ENCODE results near the gene DDI2.
"Not testable (repeated sequence)": the region's sequence is repeated elsewhere in the genome, so short reads cannot be mapped to it uniquely, and the experiment has no call there.

The DDI2 gene

DNA sequence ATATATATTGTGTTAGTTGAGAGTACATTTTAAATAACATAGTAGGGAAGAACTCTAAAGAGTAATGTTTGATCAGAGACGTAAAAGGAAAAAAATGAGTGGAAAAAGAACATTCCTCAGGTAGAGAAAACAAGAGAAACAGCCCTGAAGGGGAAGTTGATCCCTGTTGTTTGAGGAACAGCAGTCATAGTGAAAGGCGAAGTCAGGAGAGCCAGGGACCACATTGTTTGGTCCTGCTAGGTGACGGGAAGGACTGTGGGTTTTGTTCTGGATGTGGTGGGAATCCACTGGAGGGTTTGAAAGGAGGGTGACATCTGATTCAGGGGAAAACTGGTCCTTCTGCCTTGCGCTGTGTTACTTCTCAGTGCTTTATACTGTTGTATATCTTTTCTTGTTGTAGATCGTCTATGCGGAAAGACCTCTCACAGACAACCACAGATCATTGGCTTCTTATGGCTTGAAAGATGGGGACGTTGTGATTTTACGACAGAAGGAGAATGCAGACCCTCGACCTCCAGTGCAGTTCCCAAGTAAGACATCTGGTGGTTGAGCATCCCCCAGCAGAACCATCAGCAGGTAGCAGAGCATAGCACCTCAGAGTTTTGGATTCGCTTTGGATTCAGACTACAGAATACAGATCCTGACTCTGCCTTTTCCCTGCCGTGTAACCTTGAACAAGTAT, 9.2 kb downstream of the DDI2 start:
- Histone ChIP-seq H3K9me3 (ENCODE audit: control insufficient read depth, low read depth, low read length) (no peaks in the 10 kb centered on the region), H3K4me1 (ENCODE audit: control insufficient read depth, low read depth, low read length) (no peaks in the 10 kb centered on the region), H3K27me3 (ENCODE audit: control insufficient read depth, insufficient read depth, low read length) (no peaks in the 10 kb centered on the region), H3K4me3 (ENCODE audit: low read length) (no peak overlapping the region), H3K27ac (ENCODE audit: low read length) (no peak overlapping the region), H3K36me3 (ENCODE audit: control insufficient read depth, low read depth, low read length) (peaks cover 45% of the 10 kb centered on the region), H3K9ac (ENCODE audit: low read length) (no peak overlapping the region)

DNA sequence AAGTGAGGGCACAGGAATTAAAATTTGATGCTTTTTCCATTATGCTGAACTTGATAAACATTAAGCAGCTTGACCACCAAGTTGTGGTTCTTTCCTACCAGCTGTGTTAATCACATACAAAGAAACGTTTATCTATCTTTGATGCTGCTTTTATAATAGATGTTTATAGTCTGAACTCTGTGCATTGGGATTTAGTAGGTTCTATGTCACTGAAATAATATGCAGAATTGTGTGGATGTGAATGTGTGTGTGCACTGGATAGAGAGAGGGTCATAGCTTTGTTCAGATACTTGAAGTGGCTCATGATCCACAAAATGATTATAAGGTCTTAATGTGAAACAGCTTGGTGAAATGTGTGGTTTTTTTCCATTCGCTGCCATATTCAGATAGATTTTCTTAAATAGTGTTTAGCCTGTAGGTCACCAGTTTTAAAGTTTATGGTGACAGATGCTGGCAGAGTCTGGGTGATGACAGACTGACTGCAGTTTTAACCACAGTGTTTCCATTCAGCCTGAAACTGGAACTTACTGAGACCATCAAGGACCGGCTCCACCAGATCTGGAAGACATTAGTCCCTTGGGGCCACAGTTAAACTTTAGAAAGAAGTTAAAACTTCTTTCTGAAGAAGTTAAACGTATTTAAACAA, 10.2 kb downstream of the DDI2 start:
- Histone ChIP-seq H3K4me3 (ENCODE audit: low read length) (no peak overlapping the region), H3K36me3 (ENCODE audit: control insufficient read depth, low read depth, low read length) (peaks cover 55% of the 10 kb centered on the region), H3K4me1 (ENCODE audit: control insufficient read depth, low read depth, low read length) (no peaks in the 10 kb centered on the region), H3K27me3 (ENCODE audit: control insufficient read depth, insufficient read depth, low read length) (no peaks in the 10 kb centered on the region), H3K27ac (ENCODE audit: low read length) (no peak overlapping the region), H3K9ac (ENCODE audit: low read length) (no peak overlapping the region), H3K9me3 (ENCODE audit: control insufficient read depth, low read depth, low read length) (no peaks in the 10 kb centered on the region)

DNA sequence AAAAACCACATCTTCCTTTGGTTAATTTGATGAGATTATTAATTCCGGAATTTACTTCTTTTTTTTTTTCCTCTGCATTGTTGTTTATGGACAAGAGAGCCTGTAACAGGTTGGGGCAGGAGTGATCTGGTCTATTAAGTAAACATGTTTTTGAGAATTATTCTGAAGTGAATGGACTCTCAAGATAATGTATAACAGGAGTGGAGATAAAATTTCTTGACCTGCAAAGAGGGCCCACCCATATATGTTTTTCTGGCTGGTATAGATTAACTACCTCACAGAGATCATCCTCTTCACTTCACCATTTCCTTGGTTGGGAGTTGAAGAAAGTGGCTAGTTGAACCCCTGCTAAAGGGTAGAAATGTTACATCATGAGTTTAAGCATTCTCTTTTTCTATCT, 10.7 kb downstream of the DDI2 start:
- no peak overlapping the region for H3K27ac ChIP-seq (ENCODE audit: low read length)
- H3K9ac ChIP-seq (ENCODE audit: low read length), result no peak overlapping the region
- H3K4me3 ChIP-seq (ENCODE audit: low read length), result no peak overlapping the region
- no peaks in the 10 kb centered on the region for H3K27me3 ChIP-seq (ENCODE audit: control insufficient read depth, insufficient read depth, low read length)
- H3K9me3 ChIP-seq (ENCODE audit: control insufficient read depth, low read depth, low read length), result no peaks in the 10 kb centered on the region
- H3K36me3 ChIP-seq (ENCODE audit: control insufficient read depth, low read depth, low read length), result peaks cover 57% of the 10 kb centered on the region
- no peaks in the 10 kb centered on the region for H3K4me1 ChIP-seq (ENCODE audit: control insufficient read depth, low read depth, low read length)

DNA sequence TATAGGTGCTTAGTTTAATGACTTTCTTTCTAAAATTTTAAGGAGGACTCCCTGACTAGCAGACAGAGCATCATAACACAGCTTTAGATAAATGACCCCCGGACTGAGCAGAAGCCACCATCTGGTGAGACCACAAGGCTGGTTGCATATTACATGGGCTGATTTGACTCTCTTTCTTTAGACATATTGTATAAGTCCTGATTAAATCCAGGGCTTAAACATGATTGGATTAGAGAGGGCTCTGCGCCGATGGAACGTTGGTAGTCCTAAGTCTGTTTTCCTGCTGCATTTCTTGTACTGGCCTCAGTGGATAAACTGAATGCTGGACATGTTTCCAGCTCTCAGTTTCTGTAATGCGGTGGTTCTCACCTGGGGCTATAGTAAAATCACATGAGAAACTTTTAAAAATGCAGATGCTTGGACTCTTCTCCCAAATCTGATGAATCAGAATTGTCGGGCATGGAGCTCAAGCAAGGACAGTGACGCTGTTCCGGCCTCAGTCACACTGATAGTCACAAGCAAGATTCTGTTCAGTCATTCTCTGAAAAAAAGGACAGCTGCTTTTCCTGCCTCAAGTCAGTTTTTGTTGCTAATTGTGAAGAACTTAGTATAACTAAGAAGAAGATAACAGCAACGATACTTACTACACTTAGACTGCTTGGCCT, 16.6 kb downstream of the DDI2 start:
- H3K36me3 ChIP-seq (ENCODE audit: control insufficient read depth, low read depth, low read length), result peaks cover 79% of the 10 kb centered on the region
- H3K27ac ChIP-seq (ENCODE audit: low read length), result no peak overlapping the region
- no peaks in the 10 kb centered on the region for H3K4me1 ChIP-seq (ENCODE audit: control insufficient read depth, low read depth, low read length)
- no peaks in the 10 kb centered on the region for H3K9me3 ChIP-seq (ENCODE audit: control insufficient read depth, low read depth, low read length)
- H3K9ac ChIP-seq (ENCODE audit: low read length), result no peak overlapping the region
- no peaks in the 10 kb centered on the region for H3K27me3 ChIP-seq (ENCODE audit: control insufficient read depth, insufficient read depth, low read length)
- no peak overlapping the region for H3K4me3 ChIP-seq (ENCODE audit: low read length)

DNA sequence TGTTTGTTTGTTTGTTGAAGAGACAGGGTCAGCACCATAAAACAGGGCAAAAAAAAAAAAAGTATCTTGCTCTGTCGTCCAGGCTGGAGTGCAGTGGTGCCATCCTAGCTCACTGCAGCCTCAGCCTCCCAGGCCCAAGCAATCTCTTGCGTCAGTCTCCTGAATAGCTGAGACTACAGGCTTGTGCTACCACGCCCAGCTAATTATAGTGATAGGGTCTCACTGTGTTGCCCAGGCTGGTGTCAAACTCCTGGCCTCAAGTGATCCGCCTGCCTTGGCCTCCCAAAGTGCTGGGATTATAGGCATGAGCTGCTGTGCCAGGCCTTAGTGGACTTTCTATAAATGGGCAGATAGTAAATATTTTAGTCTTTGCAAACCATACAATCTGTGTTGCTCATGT, 19.2 kb downstream of the DDI2 start:
- Histone ChIP-seq H3K9ac (ENCODE audit: low read length) (no peak overlapping the region), H3K4me3 (ENCODE audit: low read length) (no peak overlapping the region), H3K27ac (ENCODE audit: low read length) (no peak overlapping the region), H3K4me1 (ENCODE audit: control insufficient read depth, low read depth, low read length) (no peaks in the 10 kb centered on the region), H3K9me3 (ENCODE audit: control insufficient read depth, low read depth, low read length) (no peaks in the 10 kb centered on the region), H3K36me3 (ENCODE audit: control insufficient read depth, low read depth, low read length) (peaks cover 85% of the 10 kb centered on the region), H3K27me3 (ENCODE audit: control insufficient read depth, insufficient read depth, low read length) (no peaks in the 10 kb centered on the region)

DNA sequence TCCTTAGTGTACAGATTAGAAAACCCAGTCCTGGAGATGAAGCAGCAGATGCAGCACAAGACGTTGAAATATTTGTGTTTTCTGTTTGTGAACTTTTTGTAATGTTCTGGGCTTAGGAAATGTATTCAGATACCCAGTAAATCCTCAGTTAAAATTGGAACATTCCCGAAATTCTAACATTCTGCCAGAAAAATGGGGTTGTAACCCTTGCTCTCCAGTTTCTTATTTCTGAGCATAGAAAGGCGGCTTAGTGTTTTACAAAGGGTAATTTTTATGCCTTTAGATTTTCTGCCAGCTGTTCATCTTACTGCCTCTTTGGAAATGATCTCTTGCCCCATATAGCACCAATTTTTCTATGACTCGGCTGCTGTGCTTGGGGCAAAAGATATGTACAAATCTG, 20.6 kb downstream of the DDI2 start:
- no peak overlapping the region for H3K27ac ChIP-seq (ENCODE audit: low read length)
- no peaks in the 10 kb centered on the region for H3K9me3 ChIP-seq (ENCODE audit: control insufficient read depth, low read depth, low read length)
- H3K4me1 ChIP-seq (ENCODE audit: control insufficient read depth, low read depth, low read length), result no peaks in the 10 kb centered on the region
- H3K27me3 ChIP-seq (ENCODE audit: control insufficient read depth, insufficient read depth, low read length), result no peaks in the 10 kb centered on the region
- peaks cover 79% of the 10 kb centered on the region for H3K36me3 ChIP-seq (ENCODE audit: control insufficient read depth, low read depth, low read length)
- no peak overlapping the region for H3K4me3 ChIP-seq (ENCODE audit: low read length)
- no peak overlapping the region for H3K9ac ChIP-seq (ENCODE audit: low read length)

DNA sequence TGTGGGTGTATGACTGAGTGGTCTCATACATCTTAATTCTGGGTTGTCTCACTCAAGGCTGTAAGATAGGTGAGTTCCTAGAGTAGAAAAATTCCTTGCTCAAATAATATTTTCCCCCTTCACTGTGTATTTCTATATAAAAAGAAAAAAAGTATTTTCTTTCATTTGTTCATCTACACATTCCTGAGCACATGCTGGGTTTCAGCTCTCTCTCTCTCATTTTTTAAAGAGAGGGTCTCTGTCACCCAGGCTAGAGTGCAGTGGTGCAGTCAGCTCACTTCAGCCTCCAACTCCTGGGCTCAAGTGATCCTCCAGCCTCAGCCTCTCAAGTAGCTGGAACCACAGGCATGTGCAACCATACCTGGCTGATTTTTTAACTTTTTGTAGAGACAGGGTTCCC, 22.0 kb downstream of the DDI2 start:
- Histone ChIP-seq H3K36me3 (ENCODE audit: control insufficient read depth, low read depth, low read length) (peaks cover 80% of the 10 kb centered on the region), H3K27ac (ENCODE audit: low read length) (no peak overlapping the region), H3K9me3 (ENCODE audit: control insufficient read depth, low read depth, low read length) (no peaks in the 10 kb centered on the region), H3K27me3 (ENCODE audit: control insufficient read depth, insufficient read depth, low read length) (no peaks in the 10 kb centered on the region), H3K4me1 (ENCODE audit: control insufficient read depth, low read depth, low read length) (no peaks in the 10 kb centered on the region), H3K9ac (ENCODE audit: low read length) (no peak overlapping the region), H3K4me3 (ENCODE audit: low read length) (no peak overlapping the region)

DNA sequence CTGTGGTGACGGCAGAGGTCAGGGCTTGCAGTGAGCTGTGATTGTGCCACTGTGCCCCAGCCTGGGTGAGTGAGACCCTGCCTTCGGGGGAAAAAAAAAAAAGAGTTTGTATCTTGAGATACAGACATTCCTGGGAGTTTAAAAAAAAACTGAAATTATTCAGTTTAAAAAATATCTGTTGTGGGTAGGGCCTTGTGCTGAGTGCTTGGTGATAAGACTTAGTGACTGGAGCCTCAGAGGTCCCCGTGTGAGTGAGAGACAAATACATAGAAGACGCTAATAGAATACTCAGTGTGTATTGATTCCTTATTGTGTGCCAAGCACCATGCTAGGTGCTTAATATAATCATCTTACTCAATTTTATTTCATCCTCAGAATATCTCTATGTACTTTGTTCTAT, 22.7 kb downstream of the DDI2 start:
- no peaks in the 10 kb centered on the region for H3K9me3 ChIP-seq (ENCODE audit: control insufficient read depth, low read depth, low read length)
- no peaks in the 10 kb centered on the region for H3K4me1 ChIP-seq (ENCODE audit: control insufficient read depth, low read depth, low read length)
- H3K36me3 ChIP-seq (ENCODE audit: control insufficient read depth, low read depth, low read length), result peaks cover 78% of the 10 kb centered on the region
- no peak overlapping the region for H3K27ac ChIP-seq (ENCODE audit: low read length)
- no peaks in the 10 kb centered on the region for H3K27me3 ChIP-seq (ENCODE audit: control insufficient read depth, insufficient read depth, low read length)
- no peak overlapping the region for H3K9ac ChIP-seq (ENCODE audit: low read length)
- no peak overlapping the region for H3K4me3 ChIP-seq (ENCODE audit: low read length)

DNA sequence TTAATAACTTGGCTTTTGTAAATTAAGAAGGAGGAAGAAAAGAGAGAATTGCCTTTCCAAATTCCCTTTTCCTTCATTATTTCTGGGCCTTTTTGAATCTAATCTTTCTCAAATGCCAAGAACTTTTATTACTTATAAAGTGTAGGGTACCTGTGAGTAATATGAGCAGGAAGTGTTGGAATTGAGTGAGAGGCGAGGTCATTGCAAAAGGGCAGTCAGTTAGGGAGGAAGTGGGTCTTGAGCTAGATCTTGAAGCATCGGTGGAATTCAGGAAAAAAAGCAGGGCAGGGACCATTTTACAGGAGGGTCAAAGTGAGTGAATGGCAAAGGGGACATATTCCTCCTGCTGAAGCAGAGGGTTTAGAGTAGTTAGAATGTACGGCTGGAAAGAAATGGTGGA, 23.4 kb downstream of the DDI2 start:
- H3K9ac ChIP-seq (ENCODE audit: low read length), result no peak overlapping the region
- H3K4me3 ChIP-seq (ENCODE audit: low read length), result no peak overlapping the region
- no peaks in the 10 kb centered on the region for H3K27me3 ChIP-seq (ENCODE audit: control insufficient read depth, insufficient read depth, low read length)
- no peaks in the 10 kb centered on the region for H3K9me3 ChIP-seq (ENCODE audit: control insufficient read depth, low read depth, low read length)
- no peak overlapping the region for H3K27ac ChIP-seq (ENCODE audit: low read length)
- no peaks in the 10 kb centered on the region for H3K4me1 ChIP-seq (ENCODE audit: control insufficient read depth, low read depth, low read length)
- H3K36me3 ChIP-seq (ENCODE audit: control insufficient read depth, low read depth, low read length), result peaks cover 79% of the 10 kb centered on the region

DNA sequence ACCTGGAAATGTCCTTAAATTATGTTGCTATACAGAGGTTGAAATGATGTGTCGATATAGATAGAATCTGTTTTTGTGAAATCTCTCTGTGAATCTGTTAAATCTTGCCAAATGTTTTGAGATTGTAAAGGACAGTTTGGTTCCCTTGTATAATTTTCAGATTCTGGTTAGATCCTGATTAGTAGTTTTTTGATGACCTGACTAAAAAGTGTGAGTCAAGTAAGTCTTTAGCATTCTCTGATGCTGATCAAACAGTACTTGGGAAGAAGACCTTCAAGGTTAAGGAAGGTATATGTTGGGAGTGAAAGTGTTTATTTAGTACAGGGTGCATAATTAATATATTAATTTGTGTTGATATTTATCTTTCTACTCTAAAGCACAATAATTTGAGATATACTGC, 32.7 kb downstream of the DDI2 start:
- Histone ChIP-seq H3K4me1 (ENCODE audit: control insufficient read depth, low read depth, low read length) (no peaks in the 10 kb centered on the region), H3K4me3 (ENCODE audit: low read length) (no peak overlapping the region), H3K27me3 (ENCODE audit: control insufficient read depth, insufficient read depth, low read length) (no peaks in the 10 kb centered on the region), H3K36me3 (ENCODE audit: control insufficient read depth, low read depth, low read length) (peaks cover 51% of the 10 kb centered on the region), H3K27ac (ENCODE audit: low read length) (no peak overlapping the region), H3K9me3 (ENCODE audit: control insufficient read depth, low read depth, low read length) (no peaks in the 10 kb centered on the region), H3K9ac (ENCODE audit: low read length) (no peak overlapping the region)

DNA sequence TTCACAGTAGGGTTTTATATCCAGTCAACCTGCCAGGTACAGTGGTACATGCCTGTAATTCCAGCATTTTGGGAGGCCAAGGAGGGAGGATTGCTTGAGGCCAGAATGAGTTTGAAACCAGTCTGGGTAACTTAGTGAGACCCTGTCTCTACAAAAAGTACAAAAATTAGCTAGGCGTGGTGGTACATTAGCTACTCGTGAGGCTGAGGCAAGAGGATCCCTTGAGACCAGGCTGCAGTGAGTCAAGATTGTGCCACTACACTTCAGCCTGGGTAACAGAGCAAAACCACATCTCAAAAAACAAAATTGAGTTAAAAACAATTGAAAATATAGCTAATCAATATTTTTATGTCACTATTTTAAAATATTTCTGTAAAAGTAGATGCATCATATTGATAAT, 33.2 kb downstream of the DDI2 start:
- H3K9me3 ChIP-seq (ENCODE audit: control insufficient read depth, low read depth, low read length), result no peaks in the 10 kb centered on the region
- H3K36me3 ChIP-seq (ENCODE audit: control insufficient read depth, low read depth, low read length), result peaks cover 48% of the 10 kb centered on the region
- no peaks in the 10 kb centered on the region for H3K27me3 ChIP-seq (ENCODE audit: control insufficient read depth, insufficient read depth, low read length)
- no peak overlapping the region for H3K4me3 ChIP-seq (ENCODE audit: low read length)
- no peaks in the 10 kb centered on the region for H3K4me1 ChIP-seq (ENCODE audit: control insufficient read depth, low read depth, low read length)
- H3K9ac ChIP-seq (ENCODE audit: low read length), result no peak overlapping the region
- no peak overlapping the region for H3K27ac ChIP-seq (ENCODE audit: low read length)

DNA sequence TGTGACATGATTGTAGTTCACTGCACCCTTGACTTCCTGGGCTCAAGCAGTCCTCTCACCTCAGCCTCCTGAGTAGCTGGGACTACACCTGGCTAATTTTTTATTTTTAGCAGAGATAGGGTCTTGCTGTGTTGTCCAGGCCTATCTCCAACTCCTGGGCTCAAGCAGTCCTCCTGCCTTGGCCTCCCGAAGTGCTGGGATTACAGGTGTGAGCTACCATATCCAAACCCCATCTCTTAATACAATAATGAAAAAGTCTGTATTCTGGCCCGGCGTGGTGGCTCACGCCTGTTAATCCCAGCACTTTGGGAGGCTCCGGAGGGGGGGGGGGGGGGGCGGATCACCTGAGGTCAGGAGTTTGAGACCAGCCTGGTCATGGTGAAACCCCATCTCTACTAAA, 34.9 kb downstream of the DDI2 start:
- not testable (repeated sequence) for H3K4me1 ChIP-seq (ENCODE audit: control insufficient read depth, low read depth, low read length); H3K27me3 ChIP-seq (ENCODE audit: control insufficient read depth, insufficient read depth, low read length); H3K9me3 ChIP-seq (ENCODE audit: control insufficient read depth, low read depth, low read length); H3K27ac ChIP-seq (ENCODE audit: low read length); H3K9ac ChIP-seq (ENCODE audit: low read length); H3K4me3 ChIP-seq (ENCODE audit: low read length)
- H3K36me3 ChIP-seq (ENCODE audit: control insufficient read depth, low read depth, low read length), result peaks cover 55% of the 10 kb centered on the region

Data from iPS-18a (cell line).